Effector CD8-positive, alpha-beta T cell (primary cell): ENCODE data around the gene UGT1A9.

Experiments used
- DNase-seq: peaks from one replicate; lab custom pipeline; 2025; lab: John Stamatoyannopoulos, UW

UGT1A9 gene

DNA sequence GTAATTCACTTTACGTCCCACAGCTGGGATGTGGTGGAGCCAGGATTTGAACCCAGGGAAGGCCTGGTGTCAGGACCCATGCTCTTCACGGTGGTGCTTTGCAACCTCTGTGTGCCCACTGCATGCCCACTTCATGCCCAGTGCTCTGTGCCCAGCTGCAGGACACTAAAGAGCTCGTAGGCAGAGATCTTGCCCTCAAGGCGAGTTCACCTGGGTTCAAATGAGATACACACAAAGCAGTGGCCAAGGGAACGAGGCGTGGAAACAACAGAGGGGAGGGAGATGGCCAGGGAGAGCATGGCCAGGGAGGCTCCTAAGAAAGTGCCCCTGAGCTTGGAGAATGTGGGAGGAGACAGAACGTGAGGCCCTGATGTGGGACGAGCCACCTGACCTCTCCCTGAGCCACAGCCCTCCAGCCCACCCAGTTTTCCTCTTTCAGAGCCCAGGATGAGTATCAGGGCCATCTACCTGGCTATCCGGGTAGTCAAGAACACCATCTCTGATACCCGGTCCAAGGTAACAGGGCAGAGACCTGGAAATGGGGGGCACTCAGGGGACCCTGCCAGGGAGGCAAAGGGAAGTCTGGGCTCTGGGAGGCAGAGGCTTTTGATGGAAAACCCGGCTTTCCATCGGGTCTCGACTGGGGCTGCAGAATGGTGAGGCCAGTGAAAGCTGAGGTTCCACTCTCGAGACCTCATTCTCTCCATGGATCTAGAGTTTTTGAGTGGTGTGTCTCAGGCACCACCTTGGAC, 126.8 kb downstream of the UGT1A9 start:
- DNase-seq = no peak

DNA sequence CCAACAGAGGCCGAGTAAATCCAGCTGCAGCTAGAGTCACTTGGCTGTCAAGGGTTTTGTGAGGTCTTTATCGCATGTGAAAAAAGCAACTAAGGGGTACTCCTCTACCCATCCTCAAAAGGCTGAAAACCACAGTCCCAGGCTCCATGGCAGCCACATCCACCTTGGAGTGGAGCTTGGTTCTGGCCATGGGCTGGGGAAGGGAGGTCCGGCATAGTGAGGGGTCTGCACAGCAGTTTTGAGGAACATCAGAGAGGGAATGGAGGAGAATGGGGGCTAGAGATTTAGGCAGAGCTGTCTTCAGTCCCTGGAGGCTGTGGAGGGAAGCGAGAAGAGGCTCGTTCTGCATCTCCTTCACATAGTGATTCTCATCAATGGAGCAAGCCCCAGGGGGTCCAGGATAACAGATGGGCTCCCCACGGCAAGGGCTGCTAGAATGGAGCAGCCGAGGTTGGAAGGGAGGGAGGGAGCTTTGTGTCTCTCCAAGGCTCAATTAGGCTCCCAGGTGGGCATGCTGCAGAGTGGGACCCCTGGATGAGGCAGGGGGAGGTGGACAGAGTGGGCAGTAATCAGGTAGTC, 127.5 kb downstream of the UGT1A9 start:
- DNase-seq = no peak

DNA sequence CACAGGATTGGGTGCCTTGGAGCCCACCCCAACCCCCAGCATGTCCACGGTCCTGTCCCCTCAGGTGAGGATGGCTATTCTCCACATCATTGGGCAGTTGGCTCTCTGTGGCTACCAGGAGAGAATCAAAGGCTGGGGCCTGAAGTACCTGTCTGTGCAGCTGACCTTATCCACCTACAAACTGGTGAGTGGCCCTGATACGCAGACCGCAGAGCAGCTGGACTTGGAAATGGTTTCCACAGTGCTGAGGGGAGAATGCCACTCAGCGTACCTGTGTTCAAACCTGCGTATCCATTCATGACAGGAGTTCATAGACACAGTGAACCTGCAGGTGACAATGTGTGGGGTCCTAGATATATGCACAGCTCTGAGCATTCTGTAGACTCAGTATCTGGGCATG, 128.0 kb downstream of the UGT1A9 start:
- DNase-seq = no peak

DNA sequence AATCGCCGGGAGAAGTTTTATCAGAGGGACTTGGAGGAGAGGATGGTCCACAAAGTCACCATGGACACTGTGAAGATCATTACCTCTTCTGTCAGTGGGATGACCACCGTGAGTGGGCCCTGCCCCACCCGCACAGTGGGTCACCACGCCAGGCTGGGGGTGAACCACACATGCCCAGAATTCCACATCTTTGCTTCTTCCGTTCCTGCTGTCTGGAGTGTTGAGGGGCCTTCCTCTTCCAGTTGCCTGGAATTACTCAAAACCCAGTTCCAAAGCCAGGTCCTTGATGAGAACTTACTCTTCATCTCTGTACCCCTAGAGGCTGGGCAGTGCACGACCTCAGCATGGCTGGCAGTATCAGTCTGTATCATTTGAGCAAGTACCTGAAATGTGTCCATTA, 128.5 kb downstream of the UGT1A9 start:
- no peak for DNase-seq

DNA sequence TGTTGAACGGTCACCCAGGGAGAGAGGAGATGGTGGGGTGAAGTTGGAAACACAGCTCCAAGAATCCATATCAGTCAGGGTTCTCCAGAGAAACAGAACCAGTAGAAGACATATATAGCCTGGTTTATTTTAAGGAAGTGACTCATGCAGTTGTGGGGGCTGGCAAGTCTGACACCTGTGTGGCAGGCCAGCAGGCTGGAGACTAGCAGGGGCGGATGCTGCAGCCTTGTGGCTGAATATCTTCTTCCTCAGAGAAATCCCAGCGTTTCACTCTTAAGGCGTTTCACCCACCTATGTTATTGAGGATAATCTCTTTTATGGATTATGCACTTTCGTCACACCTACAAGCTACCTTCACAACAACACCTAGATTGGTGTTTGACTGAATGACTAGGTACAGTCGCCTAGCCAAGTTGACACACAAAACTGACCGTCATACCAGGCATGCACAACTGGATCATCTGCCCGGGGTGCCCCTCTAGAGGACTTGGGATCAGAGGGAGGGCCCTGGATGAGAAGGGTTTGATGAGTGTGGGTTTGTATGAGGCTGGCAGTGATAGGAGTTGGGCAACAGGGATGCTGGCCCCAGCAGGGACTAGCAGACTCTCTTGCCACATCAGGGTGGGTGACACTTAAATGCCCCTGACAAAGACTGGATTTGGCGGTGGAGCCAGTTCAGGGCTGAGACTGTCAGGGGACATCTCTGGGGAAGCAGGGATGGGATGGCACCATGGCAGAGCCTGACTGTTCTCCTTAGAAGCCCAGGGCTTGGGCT, 129.8 kb downstream of the UGT1A9 start:
- no peak for DNase-seq

DNA sequence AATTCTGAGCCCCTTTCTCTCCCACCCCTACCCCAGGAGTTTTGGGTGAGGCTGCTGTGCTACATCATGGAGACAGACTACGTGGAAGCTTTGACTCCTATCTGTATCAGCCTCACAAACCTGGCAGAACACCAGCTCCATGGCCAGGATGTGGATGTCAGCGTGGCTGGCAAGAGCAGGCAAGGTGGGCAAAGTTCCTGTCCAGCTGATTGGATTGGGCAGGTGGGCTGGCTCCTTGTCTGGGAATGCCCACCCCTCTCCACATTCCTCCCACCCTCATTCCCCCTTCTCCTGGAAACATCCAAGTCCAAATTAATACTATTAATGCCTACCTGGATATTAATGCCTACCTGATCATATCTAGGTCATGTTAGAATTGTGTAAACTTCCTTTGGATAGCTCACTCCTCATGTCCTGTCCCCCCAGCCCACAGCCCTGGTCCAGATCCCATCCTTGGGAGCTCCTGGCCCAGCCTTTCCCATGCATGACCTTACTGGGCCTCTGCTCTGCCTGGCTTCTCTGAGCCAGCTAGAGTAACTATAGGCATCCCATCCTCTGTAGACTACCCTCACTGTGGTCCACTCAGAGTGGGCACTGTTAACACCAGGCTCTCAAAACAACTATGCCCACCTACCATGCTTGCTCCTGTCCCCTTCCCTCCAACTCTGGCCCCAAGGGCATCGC, 130.6 kb downstream of the UGT1A9 start:
- no peak for DNase-seq

DNA sequence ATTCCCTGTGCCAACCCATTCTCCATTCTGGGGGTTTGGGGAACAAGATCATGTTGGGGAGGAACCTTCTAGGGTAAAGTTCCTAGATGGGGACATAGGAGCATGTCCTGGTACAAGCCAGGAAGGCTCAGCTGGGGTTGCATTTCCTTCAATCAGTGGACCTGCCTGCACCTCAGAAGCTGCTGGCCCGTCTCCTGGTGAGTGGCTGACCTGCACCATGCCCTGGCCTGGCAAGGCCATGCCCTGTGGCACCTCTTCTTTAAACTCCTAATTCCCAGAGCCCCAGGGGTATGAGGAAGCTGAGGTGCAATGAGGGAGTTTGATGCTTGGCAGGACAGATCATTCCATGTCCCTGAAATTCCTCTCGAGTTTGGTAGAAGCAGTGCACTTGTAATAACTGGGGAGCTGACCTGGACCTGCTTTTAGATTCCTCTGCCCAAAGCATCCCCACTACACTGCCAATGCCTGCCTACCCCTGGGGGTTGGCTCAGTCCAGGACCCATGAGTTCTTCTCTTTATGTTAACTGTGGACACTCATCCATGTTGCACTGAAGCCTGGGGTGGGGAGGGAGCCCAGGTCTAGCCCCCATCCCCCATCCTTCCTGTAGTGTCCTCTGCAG, 131.7 kb downstream of the UGT1A9 start:
- DNase-seq = no peak

DNA sequence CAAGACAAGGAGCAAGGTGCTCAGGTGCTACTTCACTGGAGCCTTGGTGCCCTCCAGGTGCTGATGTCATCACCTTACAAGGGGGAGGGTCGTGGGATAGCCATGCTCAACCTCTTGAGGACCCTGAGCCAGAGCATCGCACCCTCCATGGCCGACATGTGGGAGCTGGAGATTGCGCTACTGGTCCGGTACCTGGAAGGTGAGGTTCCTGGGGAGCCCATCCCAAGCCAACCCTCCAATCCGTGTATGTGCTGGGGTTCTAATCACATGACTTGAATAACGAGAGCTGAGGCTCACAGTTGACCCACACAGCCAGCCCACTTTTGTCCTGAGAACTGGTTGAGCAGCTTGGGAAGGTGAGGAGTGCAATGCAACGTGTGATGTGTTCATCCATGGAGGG, 132.3 kb downstream of the UGT1A9 start:
- DNase-seq = no peak

DNA sequence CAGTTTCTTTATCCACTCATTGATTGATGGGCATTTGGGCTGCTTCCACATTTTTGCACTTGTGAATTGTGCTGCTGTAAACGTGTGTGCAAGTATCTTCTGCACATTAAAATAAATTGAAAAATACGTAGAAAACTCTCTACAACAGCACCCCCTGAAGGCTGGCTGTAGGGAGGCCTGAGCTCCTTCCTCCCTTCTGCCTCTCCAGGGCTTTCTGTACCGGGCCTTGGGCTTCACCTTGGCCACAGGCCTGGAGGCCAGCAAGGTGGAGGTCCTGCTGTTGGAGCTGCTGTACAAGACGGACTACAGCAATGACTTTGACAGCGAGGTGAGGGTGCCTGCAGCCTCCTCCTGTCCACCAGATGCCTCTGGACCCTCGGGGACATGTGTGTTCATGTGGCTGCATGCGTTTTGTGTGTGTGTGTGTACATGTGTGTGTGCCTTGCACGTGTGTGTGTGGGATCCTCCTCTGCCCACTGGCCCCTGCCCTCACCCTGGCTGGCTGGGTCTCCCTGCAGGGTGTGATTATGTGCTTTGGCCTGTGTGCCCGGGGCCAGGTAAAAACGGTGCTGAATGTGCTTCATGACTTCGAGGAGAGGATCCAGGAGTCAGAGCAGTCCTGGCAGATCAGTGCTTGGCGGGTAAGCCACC, 135.6 kb downstream of the UGT1A9 start:
- DNase-seq = no peak

DNA sequence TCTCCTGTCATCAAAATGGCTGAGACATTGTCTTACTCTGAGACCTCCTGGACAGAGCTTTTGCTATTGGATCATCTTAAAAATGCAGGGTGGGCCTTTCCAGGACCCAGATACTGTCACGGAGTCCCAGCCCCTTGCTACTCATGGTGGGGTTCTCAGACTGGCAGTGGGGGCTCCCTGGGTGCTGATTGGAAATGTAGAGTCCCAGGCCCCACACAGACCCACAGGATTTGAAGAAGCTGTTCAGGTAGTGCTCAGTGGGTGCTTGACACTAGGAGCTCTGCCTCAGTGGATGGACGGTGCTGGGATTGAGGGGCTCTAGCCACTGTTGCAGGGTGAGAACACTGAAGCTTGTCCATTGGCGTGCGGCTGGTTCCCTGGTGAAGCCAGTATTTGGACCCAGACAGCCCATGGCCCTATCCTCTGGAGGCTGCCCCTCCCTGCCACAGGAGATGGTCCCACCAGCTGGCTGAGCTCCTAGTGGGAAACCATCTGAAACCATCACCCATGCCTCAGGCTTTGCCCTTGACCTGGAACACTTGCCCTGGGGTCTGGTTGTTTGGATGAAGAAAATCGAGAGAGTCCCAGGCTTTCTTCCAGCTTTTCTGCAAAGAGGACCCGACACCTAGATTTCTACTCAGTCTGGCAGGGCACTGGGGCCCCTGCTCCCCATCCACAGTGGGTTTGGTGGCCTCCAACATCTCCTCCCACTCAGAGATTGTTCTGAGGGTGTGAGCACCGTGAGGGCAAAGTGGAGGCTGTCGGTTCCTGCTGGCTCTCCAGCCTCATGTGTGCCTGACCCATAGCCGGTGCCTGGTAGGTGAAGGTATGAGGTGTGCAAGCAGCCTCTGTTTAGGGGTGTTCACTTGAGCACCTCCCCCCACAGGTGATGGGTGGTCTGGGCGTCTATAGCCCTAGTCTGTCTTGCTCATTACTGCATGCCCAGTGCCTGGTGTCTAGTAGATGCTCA, 136.6 kb downstream of the UGT1A9 start:
- DNase-seq = no peak

DNA sequence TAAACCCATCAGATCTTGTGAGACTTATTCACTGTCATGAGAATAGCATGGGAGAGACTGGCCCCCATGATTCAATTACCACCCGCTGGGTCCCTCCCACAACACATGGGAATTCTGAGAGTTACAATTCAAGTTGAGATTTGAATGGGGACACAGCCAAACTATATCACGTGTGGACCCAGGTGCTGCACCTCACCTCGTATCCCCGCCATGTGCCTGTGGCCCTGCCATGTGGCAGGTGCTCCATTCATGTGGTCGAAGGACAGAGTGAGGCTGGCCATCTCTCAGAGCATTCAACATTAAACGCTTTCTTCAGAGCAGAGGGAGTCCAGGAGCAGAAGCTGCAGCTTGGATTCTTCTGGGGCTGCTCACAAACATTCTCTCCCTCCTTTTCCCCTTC, 138.7 kb downstream of the UGT1A9 start:
- no peak for DNase-seq

DNA sequence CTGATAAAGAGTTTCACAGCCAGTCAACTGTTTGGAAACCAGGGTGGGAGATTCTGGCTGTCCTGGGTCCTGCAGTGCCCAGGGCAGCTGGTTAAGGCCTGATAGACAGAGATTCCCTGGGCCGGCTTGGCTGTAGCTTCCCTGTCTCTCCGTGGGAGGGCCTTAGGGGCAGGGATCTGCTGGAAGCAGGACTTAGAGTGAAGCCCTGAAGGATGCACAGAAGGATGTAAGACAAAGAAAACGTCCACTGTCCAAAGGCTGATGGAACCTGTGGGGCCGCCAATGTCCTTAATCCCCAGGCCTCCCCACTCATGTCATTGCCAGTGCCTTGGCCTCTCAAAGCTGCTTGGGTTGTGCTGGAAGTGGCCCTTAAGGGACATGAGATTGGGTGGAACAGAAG, 139.4 kb downstream of the UGT1A9 start:
- no peak for DNase-seq

DNA sequence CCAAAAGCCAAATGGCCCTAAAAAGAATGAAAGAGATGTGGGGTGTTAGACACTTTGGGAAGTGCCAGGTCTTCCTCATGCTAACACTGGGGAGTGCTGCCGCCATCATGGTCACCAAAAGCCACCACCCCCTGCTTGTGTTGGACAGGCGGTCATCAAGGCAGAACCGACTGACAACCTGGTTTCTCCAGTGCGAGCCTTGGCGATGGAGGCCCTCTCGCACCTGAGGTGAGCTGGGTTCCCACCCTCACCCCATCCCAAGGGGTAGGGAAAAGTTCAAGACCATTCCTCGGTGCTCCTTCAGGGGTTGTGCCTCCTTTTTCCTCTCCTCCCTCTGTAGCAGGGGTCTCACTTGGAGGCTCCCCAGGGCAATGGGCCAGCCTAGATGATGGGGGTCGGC, 140.0 kb downstream of the UGT1A9 start:
- DNase-seq = no peak

DNA sequence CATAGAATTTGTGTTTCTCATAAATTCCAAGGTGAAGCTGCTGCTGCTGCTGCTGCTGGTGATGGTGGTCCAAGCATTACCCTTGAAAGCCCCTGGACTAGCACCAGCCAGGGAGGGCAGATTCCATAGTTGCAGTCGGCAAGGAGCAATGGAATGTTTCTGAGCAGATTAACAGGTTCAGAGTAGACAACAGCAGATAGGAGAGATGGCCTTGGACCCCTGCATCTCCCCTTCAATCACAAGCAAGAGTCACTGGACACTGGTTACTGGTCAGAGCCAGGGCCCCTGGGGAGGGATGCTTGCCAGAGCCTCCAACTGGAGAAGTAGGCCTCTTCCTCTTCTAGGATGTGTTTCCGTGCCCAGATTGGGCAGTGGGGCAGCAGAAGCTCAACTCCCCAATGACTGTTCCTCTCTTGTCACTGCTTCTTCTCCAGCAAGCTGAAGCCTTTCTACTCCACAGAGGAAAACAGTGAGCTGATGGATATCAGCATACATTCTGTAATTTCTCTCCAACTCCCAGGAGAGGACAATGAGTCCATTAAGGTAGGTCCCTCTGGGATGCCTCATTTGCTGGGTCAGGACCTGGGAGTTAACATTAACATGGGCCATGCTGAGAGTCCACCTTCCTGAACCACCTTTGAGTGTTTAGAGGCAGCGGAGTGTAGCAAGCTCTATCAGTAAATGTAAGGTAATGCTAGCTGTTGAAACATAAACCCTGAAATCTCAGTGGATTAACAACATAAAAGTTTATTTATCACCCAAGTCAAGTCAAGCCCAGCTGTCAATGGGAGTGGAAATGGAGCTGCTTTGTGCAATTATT, 141.7 kb downstream of the UGT1A9 start:
- DNase-seq = no peak

DNA sequence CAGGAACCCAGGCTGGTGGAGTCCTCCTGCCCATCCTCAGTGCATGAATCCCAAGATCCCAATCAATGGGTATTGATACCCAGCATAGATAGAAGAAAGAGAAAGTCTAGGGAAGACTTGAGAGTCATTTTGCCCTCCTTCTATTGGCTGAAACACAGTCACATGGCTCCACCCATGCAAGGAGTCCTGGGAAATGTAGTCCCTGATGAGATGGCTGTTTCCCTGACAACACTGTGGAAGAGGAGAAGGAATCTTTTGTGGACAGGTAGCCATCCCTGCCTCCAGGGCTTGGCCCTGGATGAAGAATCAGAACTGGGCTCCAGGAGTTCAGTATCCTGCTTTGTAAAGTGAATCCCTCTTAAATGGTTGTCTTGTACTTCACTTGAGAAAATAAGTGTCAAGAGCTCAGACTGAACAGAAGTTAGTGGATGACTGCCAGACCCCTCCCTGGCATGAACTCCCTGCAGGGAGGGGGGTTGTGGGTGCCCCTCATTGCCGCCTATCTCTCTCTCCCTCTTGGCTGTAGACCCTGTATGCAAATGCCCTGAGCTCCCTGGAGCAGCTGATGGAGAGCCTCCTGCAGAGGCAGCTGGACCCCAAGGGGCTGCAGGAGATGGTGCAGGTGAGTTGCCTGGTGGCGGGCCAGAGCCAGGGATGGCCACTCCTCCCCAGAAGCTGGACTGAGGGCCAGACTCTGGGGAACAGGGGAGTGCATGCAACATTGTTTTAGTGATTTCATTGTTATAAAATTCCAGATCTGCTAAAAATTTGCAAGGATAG, 142.5 kb downstream of the UGT1A9 start:
- DNase-seq = no peak

DNA sequence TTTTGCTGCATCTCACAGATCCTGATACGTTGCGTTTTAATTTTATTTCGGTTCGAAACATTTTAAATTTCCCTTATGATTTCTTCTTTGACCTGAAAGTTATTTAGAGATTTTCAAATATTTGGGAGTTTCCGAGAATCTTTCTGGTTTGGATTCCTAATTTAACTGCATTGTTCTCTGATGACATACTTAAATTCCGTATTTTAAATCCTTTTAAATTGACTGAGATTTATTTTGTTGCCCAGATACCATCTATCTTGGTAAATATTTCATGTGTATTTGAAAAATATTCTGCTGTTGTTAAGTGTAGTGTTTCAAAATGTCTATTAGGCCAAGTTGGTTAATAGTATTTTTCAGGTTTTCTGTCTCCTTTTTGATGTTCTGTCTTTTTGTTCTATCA, 144.2 kb downstream of the UGT1A9 start:
- no peak for DNase-seq

DNA sequence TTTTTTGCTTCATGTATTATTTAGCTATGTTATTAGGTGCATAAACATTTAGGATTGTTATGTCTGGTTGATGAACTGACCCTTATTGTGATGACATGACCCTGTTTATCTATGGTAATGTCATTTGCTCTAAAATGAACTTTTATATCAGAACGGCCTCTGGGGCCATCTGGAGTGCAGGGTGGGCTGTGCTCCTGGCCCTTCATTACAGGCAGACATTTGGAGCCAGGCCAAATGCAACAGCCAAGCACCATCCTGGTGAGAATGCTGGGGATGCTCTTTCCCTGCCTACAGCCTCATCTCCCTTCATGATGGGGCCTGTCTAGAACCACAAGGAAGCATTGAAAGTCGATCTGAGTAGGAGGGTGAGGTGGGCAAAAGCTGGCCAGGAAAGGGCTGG, 144.6 kb downstream of the UGT1A9 start:
- DNase-seq = no peak

DNA sequence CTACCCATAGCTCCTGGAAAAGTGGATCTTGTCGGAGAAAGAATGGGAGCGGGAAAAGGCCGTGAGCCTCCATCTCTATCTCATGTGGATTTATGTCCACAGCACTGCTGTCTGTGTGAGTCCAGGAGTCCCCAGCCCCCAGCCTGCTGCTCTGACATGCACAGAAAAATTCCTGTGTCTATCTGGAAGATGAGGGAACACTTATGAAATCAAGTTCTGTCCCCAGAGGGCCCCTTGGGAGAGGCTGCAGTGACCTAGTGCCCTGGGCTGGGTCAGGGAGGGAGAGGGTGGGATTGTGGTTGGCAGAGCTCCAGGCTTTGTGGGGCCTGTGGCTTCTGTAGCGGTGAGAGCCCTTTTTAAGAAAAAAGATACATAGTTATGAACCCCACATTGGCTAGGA, 145.1 kb downstream of the UGT1A9 start:
- DNase-seq = no peak
